Liver (tissue), 9 donors: Measurements from ENCODE around the gene RIN1. TPM values are rescaled to one million over a fixed set of nuclear protein-coding genes. Genes with fewer than 3 reads are reported as not detected.

Experiments used
- DNase-seq: peaks from one replicate; pipeline ENCODE4 v3.0.0-alpha.2; 2017; ENCODE audit warnings: low spot score
- H3K27ac ChIP-seq, 2 donors: one replicate each; pipeline ENCODE4 v1.7.0; 2013; ENCODE audit warnings: inconsistent platforms in 2 of 2, low read length in 2 of 2, control low read depth in 1 of 2, low read depth in 1 of 2, mild to moderate bottlenecking in 1 of 2
- H3K27me3 ChIP-seq, 4 donors: one replicate each; pipeline versions ENCODE4 v1.6.1 to v1.7.0; 2013; ENCODE audit warnings: low read length in 3 of 4, inconsistent platforms in 1 of 4, mild to moderate bottlenecking in 1 of 4, moderate library complexity in 1 of 4; ENCODE audit not compliant: control insufficient read depth in 4 of 4, insufficient read depth in 4 of 4
- H3K36me3 ChIP-seq, 4 donors: one replicate each; pipeline versions ENCODE4 v1.6.1 to v1.7.0; 2013; ENCODE audit warnings: low read length in 3 of 4, mild to moderate bottlenecking in 3 of 4, low read depth in 1 of 4, moderate library complexity in 1 of 4; ENCODE audit not compliant: control insufficient read depth in 4 of 4, insufficient read depth in 3 of 4
- H3K4me1 ChIP-seq, 4 donors: one replicate each; pipeline versions ENCODE4 v1.6.1 to v1.7.0; 2013; ENCODE audit warnings: low read length in 3 of 4, mild to moderate bottlenecking in 3 of 4, moderate library complexity in 1 of 4; ENCODE audit not compliant: control insufficient read depth in 4 of 4, insufficient read depth in 4 of 4
- H3K4me3 ChIP-seq, 3 donors: one replicate each; pipeline versions ENCODE4 v1.6.1 to v1.7.0; 2013; ENCODE audit warnings: low read length in 3 of 3, control low read depth in 1 of 3, low read depth in 1 of 3, mild to moderate bottlenecking in 1 of 3
- H3K9ac ChIP-seq, 2 donors: one replicate each; pipeline ENCODE4 v1.7.0; 2013; ENCODE audit warnings: low read length in 2 of 2, mild to moderate bottlenecking in 2 of 2, moderate library complexity in 2 of 2, control low read depth in 1 of 2, low read depth in 1 of 2
- H3K9me3 ChIP-seq, 4 donors: one replicate each; pipeline versions ENCODE4 v1.6.1 to v1.7.0; 2013; ENCODE audit warnings: low read length in 3 of 4; ENCODE audit not compliant: control insufficient read depth in 4 of 4
- ATF3 ChIP-seq: IDR thresholded peaks from 2 replicates; pipeline ENCODE4 v1.6.1; 2016; ENCODE audit warnings: antibody characterized with exemption
- CTCF ChIP-seq: fragments of 150-350 bp; IDR thresholded peaks from 2 replicates; pipeline ENCODE4 v1.5.1; 2017; ENCODE audit warnings: improper control_type of control experiment, low read depth, low read length; ENCODE audit not compliant: missing input control
- FOXA1 ChIP-seq: IDR thresholded peaks from 2 replicates; pipeline ENCODE4 v1.6.1; 2016; ENCODE audit warnings: antibody characterized with exemption
- FOXA2 ChIP-seq: IDR thresholded peaks from 2 replicates; pipeline ENCODE4 v1.6.1; 2016; ENCODE audit warnings: antibody characterized with exemption
- HNF4G ChIP-seq: IDR thresholded peaks from 2 replicates; pipeline ENCODE4 v1.6.1; 2016; ENCODE audit warnings: antibody characterized with exemption
- MAX ChIP-seq: IDR thresholded peaks from 2 replicates; pipeline ENCODE4 v1.6.1; 2016; ENCODE audit warnings: antibody characterized with exemption
- NR2F2 ChIP-seq: IDR thresholded peaks from 2 replicates; pipeline ENCODE4 v1.6.1; 2016; ENCODE audit warnings: antibody characterized with exemption
- RAD21 ChIP-seq, 2 donors: IDR thresholded peaks; 2 replicates each; pipeline ENCODE4 v1.6.1; 2016; ENCODE audit warnings: antibody characterized with exemption in 2 of 2, mild to moderate bottlenecking in 2 of 2
- REST ChIP-seq: IDR thresholded peaks from 2 replicates; pipeline ENCODE4 v1.6.1; 2016; ENCODE audit warnings: antibody characterized with exemption, mild to moderate bottlenecking
- RXRA ChIP-seq, 2 donors: IDR thresholded peaks; 2 replicates each; pipeline ENCODE4 v1.6.1; 2017 to 2018; ENCODE audit warnings: antibody characterized with exemption in 2 of 2, mild to moderate bottlenecking in 1 of 2
- SP1 ChIP-seq: IDR thresholded peaks from 2 replicates; pipeline ENCODE4 v1.6.1; 2018; ENCODE audit warnings: antibody characterized with exemption, mild to moderate bottlenecking
- YY1 ChIP-seq: IDR thresholded peaks from 2 replicates; pipeline ENCODE4 v1.6.1; 2016; ENCODE audit warnings: antibody characterized with exemption, mild to moderate bottlenecking
- ZBTB33 ChIP-seq: IDR thresholded peaks from 2 replicates; pipeline ENCODE4 v1.6.1; 2016; ENCODE audit warnings: antibody characterized with exemption
- WGBS: extraction: QIAGEN DNeasy Blood & Tissue Kit; methylation state at CpG from one replicate; pipeline ENCODE4 v1.1.7; 2013; 5-methylcytosine and 5-hydroxymethylcytosine counted together
- polyA plus RNA-seq, 2 donors: library from polyadenylated mRNA; stranded (reverse) in 1 of 2; unstranded in 1 of 2; fragments of 200-250 nt in 1 of 2; fragments of >200 nt in 1 of 2; fragmentation: Nextera tagmentation in 1 of 2; extraction: Ambion mirVana in 1 of 2; gene quantifications; one replicate each; pipeline versions ENCODE4 v1.2.1 to v1.2.3, GENCODE V29; 2013 to 2015
- total RNA-seq, 2 donors: library from RNA; depleted of rRNA; stranded (reverse); fragments of >200 nt; gene quantifications; one replicate each; pipeline ENCODE4 v1.2.3, GENCODE V29; 2014
- donor health status: healthy.
- donor health status: healthy.
- donor health status: healthy.
- donor health status: healthy.
- donor health status: healthy.

RIN1 gene
- total and polyA plus RNA-seq, 4 donors: 0.11 to 1.1 (median 0.53) TPM

GRCh38 chr11:66327171-66328030 lies 8.8 kb downstream of the RIN1 start (continued):
- TF ChIP-seq ZBTB33 (no peak), RAD21 (IDR thresholded peaks at IDR 0.05) (no peak), FOXA1 (no peak), SP1 (no peak), ATF3 (no peak), HNF4G (no peak)

GRCh38 chr11:66326261-66327111 lies 9.7 kb downstream of the RIN1 start:
- Histone ChIP-seq H3K27me3 (no peaks in the 10 kb centered on the region), H3K4me1 (peaks cover 2 to 9% (median 4%) of the 10 kb centered on the region in 4 donors), H3K4me3 (no peak overlapping the region), H3K9me3 (no peaks in the 10 kb centered on the region), H3K27ac (no peak overlapping the region), H3K9ac (no peak overlapping the region), H3K36me3 (no peaks in the 10 kb centered on the region)
- 64% methylated on average over 21 of the region's 21 CpGs for WGBS
- DNase-seq: no peak
- TF ChIP-seq SP1 (no peak), RAD21 (IDR thresholded peaks at IDR 0.05) (no peak), FOXA1 (no peak), REST (no peak), FOXA2 (no peak), ATF3 (no peak), HNF4G (no peak), RXRA (IDR thresholded peaks at IDR 0.05) (no peak), MAX (no peak), YY1 (no peak), CTCF (no peak), NR2F2 (no peak)
